Stimulated activated naive CD4-positive, alpha-beta T cell (primary cell): ENCODE results near the gene COPS4.
A peak's percentile ranks its signal among the peaks of the same experiment; 100 is the strongest.
"Not testable (repeated sequence)": the region's sequence is repeated elsewhere in the genome, so short reads cannot be mapped to it uniquely, and the experiment has no call there.

Experiments
- DNase-seq, 6 experiments: peaks; one replicate each; lab custom pipeline; 2025; lab: John Stamatoyannopoulos, UW

The COPS4 gene

DNA sequence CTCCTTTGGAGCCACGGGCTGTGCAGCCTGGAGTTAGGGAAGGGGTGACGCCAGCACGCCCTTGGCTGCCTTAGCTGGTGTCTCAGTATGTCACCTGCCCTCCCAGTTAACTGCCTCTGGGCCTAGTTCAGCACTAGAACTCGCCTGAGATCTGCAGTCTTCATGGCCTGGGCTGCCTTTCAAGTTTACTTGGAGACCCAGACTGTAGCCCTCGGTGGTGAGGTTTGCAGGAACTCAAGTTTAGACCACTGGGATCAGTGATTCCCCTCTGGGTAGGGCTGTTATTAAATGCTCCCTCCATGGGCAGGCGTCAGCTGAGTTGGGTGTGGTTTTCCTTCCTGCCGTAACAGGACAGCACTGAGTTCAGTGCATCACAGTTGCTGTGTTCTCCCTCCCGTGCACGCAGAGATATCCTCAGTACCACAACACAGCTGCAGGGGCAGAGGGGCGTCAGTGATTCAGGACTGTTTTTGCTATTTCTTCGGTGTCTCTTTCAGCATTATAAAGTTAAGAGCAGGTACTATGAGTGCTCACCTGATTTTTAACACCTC, 49.0 kb downstream of the COPS4 start:
- DNase-seq, result peak; percentile 43 to 81 (median 64)

DNA sequence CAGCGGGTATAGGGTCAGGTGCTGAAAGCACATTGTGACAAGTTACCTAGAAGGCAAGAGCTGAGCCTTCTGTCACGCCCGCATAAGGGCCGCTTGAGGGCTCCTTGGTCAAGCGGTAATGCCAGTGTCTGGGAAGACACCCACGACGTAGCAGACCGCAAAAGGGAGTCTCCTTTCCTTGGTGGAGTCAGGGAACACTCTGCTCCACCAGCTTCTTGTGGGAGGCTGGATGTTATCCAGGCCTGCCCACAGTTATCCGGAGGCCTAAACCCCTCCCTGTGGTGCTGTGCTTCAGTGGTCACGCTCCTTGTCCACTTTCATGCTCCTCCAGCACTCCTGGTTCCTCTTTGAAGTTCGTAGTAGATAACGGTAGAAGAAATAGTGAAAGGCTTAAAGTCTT, 50.0 kb downstream of the COPS4 start:
- not testable (repeated sequence) for DNase-seq

DNA sequence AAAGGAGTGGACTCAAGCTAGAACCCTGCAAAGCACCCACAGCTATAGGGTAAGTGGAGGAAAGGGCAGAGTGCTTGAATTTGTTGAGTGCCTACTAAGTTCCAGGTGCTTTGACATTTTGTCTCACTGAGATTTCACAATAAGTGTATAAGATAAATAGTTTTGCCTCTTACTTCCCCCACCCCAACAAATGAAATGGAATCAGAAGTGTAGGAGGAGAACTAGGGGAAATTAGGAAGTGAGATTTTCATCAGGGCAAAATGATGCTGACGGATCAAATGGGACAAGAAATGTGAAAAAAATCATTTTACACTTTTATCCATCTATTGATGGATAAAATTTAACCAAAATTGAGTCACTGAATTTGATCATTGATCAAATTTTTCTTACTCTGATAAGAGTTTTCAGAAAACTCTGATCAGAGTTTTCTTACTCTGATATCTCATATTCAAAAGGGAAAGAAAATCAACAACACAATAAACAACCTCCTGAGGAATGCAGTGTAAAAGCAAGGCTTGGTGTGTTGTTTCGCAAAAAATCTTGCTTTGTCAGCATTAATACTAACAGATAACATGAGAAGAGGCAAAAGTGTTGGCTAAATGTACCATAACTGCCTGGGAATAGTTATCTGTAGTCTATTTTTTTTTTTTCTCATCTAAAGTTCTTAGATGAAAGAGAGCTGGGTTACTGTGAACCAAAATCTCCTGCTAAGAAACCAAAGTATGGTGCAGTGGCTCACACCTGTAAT, 54.6 kb downstream of the COPS4 start:
- no peak for DNase-seq

DNA sequence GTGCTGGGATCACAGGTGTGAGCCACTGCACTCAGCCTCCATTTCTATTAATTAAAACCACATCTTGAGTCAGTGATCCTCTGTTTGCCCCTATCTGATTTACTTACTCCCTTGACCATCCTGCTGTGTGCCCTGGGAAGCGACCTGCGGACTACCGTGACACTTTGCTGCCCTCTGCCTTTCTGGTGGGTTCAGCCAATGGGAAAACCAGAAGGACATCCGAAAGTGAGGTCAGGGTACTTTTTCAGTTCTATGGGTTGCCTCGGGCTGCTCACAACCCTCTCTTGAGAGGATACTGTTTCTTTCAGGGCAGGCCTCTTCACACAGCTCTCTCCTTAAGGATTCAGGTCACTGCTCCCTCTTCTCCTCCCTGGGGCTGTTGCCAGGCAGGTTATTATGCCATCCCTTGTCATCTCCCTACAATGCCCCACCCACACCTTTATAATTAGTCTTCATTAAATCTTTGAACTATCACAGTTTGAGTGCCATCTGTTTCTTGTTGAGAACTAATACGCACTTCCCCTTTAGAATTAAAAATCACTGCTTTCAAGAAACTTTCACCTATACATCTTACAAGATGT, 58.2 kb downstream of the COPS4 start:
- DNase-seq, result no peak

- no peak for DNase-seq
These were observed 61.4 kb downstream of the COPS4 start for GRCh38 chr4:83096397-83096796.

GRCh38 chr4:83104991-83105390, 70.0 kb downstream of the COPS4 start:
- DNase-seq, result no peak

DNA sequence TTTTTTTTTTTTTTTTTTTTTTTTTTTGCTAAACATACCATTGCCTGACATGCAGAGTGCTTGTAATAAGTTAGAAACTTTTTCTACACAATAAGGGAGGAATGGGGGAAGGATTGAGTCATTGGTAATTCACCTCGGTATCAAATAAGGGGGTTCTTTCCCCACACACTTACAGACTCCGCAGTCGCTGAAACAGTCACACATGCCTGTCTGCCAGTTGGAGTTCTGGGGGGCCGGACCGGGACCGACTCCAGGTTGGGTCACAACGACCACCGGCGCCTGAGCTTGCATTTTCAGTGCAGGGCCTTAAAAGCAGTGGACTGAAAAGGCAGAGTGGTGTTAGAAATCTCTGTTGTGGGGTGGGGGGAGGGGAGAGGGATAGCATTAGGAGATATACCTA, 72.6 kb downstream of the COPS4 start:
- DNase-seq, result peak in 3 of 6 experiments; percentile 6 to 27 (median 12)

DNA sequence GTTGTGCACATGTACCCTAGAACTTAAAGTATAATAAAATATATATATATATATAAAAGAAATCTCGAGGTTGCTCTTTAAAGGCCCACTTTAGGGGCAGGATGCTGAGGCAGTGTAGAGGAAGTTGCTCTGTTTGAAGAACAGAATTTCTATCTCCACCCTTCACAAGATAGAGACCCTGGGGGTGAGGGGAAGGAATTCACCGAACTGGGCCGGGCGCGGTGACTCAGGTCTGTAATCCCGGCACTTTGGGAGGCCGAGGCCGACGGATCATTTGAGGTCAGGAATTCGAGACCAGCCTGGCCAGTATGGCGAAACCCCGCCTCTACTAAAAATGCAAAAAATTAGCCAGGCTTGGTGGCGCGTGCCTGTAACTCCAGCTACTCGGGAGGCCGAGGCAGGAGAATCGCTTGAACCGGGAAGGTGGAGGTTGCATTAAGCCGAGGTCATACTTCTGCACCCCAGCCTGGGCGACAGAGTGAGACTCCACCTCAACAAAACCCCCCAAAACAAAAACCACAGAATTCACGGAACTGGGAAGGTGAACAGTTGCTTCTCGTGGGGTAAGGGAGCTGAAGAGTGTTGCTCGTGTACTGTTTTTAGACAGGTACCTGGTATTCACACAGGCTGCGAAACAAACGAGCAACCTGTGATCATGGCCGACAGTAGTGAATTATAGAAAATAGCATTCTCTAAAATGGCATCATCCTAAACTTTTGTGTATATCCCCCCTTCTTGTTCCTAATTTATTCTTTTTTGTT, 73.3 kb downstream of the COPS4 start:
- DNase-seq, result peak in 5 of 6 experiments; percentile 16 to 55 (median 21)

DNA sequence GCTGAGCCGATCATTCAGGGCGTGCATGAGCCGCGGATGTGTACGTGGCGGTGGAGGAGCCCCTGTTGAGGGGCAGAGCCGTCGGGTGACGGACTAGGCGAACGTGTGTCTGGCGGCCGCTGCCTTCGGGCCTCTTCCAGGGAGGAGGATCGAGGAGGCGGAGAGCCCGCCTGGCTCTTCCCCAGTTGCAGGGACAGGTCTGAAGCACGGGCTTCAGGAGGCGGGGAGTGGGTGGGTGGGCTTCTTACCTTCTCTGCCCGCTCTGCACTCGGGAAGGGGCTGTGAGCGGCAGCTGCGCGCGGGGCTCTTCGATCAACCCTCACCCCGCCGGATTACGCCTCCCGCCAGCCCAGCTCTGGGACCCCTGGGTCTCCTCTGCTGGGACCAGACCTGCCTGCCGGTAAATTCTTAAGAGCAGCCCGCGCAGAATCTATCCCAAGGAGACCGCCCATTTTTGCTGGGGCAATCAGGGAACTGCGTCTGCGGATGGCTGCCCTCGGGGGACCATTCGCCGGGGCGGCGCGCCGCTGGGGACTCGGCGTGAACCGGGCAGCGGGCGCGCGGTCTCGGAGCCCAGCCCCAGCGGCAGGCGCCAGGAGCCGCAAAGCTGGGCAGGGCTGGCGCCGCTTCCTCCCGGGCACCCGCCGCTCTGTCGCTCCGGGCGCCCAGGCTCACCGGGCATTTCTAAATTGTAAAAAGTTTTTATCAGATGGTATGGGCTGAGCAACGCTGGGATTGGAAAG, 74.7 kb downstream of the COPS4 start:
- DNase-seq, result peak in 5 of 6 experiments; percentile 26 to 64 (median 31)

DNA sequence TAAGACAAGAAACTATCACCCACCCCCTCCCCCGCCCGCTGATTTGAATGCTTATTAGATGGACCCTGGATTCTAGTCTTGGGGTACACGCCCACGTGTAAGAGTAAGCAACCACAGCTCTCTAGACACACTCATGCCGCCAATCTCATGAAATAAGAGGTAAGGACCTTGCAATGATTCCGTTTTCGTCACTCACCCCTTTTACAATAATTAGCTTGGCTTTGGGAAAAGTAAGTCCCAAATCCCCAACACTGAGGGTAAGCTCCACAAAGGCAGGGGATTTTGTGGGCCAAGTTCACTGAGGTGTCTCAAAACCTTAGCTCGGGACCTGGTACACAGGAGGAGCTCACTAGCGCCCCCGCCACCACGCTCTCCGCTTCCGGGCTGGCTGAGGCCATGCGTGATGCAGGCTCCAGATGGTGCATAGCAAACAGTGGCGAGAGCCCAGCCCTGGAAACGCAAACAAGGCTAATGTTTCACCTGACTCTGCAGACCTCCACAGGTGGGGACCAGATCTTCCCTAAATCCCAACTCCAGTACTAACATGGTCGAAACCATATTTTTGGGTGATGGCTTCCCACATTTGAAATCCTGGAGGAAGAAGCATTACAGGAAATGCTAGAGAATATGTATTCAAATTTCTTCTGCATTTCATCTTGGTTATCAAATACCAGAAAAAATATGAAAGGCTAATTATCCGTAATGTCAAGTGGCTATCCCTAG, 75.4 kb downstream of the COPS4 start:
- peak; percentile 74 to 88 (median 79) for DNase-seq

- peak in 1 of 6 experiments; percentile 10 for DNase-seq
These were observed 76.2 kb downstream of the COPS4 start for GRCh38 chr4:83110970-83111750.

- peak in 1 of 6 experiments; percentile 14 for DNase-seq
These were observed 76.8 kb downstream of the COPS4 start for GRCh38 chr4:83111751-83112141.

DNA sequence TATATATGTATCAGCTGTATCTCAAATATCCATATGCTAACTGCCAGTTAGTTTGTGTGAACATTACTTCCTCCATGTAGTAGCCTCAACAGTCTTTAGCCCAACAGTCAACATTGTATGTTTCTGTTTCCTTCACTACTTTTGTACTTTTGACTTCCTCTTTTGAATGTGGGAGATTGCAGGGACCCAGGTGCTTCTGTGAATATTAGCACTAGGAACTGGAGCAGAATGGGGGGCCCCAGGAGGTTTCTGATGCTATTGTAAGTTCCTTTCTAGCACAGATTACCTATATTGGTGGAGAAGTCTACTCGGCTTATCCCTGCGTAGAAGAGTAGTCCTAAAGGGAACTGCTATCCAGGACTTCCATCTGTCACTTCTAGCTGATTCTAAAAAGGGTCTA, 77.2 kb downstream of the COPS4 start:
- DNase-seq, result peak in 3 of 6 experiments; percentile 30 to 55 (median 46)

GRCh38 chr4:83112678-83113428, 77.9 kb downstream of the COPS4 start:
- DNase-seq, result peak in 4 of 6 experiments; percentile 5 to 48 (median 40)

DNA sequence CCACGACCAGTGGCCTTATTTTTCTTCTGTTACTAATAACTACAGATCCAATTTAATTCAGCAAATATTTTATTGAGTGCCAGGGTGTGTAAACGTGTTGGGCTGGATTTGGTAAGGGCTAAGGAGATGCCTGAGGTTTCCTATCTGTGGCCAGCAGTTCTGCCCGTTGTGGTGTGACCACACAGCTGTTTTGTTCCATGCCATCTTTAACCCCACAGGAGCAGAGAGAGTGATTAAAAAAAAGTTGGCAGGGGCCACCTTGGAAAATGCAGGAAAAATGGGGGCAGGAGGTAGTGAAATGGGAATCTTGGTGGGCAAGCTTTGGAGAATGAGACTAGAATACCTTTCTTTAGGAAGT, 78.4 kb downstream of the COPS4 start:
- DNase-seq, result no peak

- peak; percentile 2 to 85 (median 64) for DNase-seq
These were observed 79.6 kb downstream of the COPS4 start, which contains the start of gene PLAC8 for GRCh38 chr4:83114576-83114975. Gene PLAC8, minus strand, starts transcription at chr4:83114729. Its CDS starts 6,808 bp downstream, at chr4:83107921.

GRCh38 chr4:83115000-83115399, 80.0 kb downstream of the COPS4 start:
- no peak for DNase-seq

- DNase-seq, result no peak
These were observed 80.8 kb downstream of the COPS4 start for GRCh38 chr4:83115656-83116285.

DNA sequence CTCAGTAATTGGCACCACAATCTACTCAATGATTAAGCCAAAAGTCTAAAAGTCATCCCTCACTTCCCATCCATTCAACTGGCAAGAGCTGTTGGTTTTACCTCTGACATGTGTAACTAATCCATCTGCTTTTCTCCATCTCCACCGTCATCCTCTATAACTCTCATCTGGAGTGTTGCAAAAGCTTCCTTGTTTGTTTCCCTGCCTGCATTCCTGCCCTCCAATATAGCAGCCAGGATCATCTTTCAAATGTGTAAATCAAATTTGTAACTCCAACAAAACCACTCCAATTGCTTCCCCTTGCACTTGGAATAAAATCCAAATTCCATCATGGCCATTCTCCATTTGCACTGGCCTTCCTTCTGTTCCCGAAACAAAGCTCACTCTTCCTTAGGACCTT, 83.9 kb downstream of the COPS4 start:
- no peak for DNase-seq
